GM19372 (cell line): ENCODE data around the gene SLC13A4.
A peak's percentile ranks its signal among the peaks of the same experiment; 100 is the strongest.
"Not testable (repeated sequence)": the region's sequence is repeated elsewhere in the genome, so short reads cannot be mapped to it uniquely, and the experiment has no call there.

Experiments used
- ATAC-seq: cut with Tn5 transposase; IDR thresholded peaks from one replicate; pipeline ENCODE4 v1.9.1; 2021; ENCODE audit warnings: mild to moderate bottlenecking, low read depth, moderate library complexity; ENCODE audit not compliant: unreplicated experiment

The SLC13A4 gene

DNA sequence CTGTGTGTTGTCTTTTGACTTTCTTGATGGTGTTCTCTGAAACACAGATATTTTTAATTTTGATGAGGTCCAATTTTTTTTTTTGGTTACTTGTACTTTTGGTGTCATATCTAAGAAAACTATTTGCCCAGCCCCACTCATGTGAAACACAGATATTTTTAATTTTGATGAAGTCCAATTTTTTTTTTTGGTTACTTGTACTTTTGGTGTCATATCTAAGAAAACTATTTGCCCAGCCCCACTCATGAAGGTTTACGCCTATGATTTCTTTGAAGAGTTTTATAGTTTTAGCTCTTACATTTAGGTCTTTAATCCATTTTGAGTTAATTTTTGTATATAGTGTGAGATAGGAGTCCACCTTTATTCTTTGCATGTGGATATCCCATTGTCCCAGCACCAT, 60.4 kb downstream of the SLC13A4 start:
- ATAC-seq = not testable (repeated sequence)

DNA sequence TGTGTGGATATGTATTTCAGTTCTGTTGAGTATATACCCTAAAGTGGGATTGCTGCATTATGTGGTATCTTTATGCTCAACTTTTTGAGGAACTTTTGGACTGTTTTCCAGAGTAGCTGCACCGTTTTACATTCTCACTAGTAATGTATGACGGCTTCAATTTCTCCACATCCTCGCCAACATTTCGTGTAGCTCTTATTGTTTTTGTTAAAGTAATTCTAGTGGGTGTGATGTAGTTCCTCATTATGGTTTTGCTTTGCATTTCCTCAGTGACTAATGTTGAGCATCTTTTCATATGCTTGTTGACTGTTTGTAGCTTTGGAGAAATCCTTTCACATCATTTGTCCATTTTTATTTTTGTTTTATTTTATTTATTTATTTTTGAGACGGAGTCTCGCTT, 61.1 kb downstream of the SLC13A4 start:
- no peak for ATAC-seq

DNA sequence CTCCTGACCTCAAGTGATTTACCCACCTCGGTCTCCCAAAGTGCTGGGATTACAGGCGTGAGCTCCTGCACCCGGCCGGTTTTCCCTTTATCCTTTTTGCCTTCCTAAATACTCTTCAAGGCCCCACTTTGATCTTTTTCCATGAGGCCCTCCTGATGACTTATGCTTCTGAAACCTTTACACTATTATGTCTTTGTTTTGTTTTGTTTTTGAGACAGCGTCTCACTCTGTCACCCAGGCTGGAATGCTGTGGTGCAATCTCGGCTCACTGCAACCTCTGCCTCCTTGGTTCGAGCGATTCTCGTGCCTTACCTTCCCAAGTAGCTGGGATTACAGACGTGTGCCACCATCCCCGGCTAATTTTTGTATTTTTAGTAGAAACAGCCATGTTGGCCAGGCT, 61.8 kb downstream of the SLC13A4 start:
- ATAC-seq = no peak

DNA sequence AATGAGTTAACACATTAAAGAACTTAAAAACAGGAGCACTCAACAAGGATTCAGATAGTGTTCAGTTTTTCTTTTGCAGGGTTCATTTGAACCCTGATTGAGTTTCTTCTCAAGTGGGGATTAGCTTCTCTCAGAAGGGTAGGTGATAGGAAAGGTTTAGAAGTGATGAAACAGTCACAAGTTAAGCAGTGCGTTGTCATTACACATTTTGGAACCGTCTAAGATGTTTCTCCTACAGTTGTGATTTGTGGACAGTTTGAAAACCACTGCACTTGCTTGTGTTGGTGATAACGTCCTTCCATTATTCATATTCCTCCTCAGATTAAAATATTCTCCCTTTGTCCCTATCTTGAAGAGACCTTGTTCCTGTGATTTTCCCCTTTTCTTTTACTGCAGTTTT, 62.9 kb downstream of the SLC13A4 start:
- ATAC-seq = no peak

DNA sequence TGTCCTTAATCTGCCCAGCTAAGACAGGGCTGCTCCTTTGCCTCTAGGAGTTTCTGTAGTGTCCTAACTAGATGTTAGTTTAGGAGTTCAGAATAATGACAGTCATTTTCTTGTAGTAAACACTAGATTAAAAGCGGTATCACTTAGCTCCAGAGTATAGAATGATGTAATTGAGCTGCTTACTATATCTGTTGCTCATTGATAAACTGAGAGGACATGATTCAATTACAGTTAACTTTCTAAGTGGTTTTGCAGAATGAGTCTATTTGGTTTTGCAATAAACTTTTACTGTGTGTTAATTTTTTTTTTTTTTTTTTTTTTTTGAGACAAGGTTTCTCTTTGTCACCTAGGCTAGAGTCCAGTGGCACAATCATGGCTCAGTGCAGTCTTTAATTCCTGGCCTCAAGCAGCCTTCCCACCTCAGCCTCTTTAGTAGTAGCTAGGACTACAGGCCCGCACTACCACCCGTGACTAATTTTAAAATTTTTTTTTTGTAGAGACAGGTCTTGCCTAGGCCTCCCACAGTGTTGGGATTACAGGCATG, 63.9 kb downstream of the SLC13A4 start:
- ATAC-seq = no peak

DNA sequence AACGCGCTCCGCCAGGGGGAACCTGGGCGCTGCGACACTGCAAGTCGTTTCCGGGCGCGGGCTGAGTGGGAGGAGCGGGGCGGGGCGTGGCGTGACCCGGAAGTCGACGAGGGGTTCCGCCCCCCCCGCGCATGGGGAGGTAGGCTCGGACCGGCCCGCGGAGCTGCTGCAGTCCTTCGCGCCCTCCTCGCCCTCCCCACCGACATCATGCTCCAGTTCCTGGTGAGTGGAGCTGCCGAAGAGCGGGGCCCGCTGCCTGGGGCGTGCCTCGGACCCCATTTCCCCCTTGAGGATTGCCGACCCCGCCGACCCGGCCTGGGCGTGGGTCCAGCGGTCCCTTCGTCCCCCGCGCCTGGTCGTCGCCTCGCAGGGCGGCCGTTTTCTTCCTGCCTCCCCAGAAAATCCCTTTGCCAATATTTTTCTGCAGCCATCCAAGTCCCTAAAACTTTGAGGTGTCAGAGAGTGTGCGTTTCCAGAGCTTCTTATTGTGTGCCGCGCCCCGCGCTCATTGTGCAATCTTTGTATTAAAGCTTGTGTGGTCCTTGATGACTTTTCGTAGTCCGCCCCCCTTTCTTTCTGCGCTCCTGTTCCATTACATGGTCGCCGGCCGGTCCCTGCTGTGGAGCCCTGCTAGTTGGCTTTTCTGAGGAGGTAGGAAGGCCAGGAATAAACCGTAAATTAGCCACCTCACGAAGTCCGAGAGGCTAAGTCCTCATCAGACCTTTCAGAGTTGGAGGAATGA, 65.4 kb downstream of the SLC13A4 start, which contains the start of gene STMP1:
STMP1 (plus strand) TSS at position 142 of the 742 bp plus-strand sequence.
- peak; percentile 91 for ATAC-seq

DNA sequence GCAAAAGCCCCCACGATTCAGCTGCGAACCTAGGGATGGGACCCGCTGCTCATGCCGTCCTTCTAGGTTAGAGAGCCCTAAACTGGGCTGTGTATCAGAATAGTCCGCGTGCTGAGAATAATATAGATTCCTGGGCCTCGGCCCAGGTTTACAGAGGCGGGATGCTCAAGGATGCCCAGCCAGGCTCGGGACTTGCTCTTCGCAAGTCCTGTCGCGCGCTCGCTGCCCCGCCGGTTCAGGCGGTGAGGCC, 65.9 kb downstream of the SLC13A4 start:
- ATAC-seq = no peak

DNA sequence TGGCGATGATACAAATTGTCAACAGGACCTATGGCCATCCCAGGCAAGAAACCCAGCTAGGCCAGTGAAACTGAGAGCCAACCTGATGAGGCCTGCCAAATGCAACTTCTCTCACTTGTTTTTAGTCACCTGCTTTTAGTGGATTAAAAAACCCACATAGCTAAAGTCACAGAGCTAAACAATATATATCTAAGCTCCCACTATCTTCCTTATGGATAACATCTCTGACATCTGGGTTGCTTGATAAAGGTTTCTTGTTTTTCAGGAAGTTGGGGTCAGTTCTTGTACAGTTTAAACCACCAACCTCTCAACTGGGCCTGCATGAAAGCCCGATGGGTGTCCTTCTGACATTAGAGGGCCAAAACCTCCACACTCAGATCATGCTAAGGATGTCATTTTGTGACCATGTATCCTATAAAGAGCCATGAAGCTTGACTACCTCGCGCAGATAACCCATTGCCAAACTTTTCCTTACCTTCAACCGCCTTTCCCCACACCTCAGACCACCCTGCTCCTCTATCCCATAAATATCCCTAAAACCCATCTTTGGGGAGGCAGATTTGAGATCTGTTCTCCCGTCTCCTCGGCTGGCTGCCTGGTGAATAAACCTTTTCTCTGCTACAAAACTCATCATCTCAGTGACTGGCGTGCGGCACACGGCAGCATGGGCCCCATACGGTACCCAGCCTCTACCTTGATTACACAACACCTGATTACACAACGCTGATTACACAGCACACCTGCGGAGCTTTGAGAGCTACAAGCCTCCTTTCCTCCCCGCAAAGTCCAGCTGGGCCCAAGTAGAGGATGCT, 66.5 kb downstream of the SLC13A4 start:
- ATAC-seq = peak; percentile 2

DNA sequence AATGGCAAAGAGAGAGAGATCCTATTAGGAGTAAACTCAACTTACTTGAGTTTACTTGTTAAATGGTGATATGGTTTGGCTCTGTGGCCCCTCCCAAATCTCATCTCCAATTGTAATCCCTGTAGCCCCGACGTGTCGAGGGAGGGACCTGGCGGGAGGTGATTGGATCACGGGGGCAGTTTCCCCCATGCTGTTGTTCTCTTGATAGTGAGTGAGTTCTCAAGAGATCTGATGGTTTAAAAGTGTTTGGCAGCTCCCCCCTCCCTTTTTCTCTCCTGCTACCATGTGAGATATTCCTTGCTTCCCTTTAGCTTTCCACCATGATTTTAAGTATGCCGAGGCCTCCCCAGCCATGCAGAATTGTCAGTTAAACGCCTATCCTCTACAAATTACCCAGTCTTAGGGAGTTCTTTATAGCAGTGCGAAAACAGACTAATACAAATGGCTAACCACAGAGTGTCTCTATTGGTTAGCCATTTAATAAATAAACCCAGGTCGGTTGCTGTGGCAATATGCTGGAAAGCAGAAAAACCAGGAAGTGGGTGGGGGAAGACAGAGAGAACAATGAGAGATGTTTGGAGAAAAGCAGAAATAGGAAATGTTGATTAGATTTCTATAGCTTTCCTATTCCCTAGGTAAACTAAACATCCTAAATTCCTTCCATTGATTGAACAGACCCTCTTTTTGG, 68.7 kb downstream of the SLC13A4 start:
- no peak for ATAC-seq

DNA sequence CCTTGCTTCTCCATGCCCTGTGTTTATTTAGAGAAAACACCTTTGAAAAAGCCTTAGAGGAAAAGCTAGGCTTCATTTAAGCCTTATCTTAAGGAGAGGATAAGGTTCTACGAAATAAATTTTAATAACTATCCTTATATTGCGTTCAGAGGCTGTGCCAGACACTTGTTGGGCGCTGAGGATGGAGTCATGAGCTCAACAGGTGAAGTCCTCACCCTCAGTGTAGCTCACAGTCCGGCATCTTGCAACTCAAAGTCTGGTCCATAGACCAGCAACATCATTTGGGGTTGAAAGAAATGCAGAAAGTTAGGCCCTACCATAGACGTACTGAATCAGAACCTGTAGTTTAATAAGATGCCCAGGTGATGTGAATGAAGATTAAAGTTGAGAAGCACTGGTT, 69.4 kb downstream of the SLC13A4 start:
- ATAC-seq = no peak

DNA sequence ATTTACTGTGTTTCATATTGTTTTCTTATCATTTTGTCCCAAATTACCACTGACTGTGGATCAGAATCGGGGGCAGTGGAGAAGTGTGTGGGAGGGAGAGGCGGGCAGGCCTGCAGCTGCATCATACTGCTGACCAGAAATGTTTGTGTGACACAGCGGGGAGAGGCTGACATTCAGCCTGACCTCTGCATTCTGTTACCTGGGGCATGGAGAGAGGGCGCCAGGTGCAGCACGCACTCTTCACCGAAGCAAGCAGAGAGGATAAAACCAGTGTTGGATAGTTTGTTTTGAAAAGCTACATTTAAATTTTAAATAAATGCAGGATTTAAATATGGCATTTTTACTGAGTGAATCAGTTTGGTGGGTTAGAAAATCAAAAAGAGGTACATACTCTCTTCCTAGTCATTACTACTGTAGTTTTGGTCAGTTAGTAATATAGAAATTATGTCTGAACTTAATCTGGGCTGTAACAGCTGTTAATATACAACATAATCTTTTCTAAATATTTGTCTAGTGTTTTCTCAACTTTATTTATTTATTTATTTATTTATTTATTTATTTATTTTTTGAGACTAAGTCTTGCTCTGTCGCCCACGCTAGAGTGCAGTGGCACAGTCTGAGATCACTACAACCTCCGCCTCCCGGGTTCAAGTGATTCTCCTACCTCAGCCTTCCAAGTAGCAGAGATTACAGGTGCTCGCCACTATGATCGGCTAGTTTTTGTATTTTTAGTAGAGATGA, 74.5 kb downstream of the SLC13A4 start:
- no peak for ATAC-seq

DNA sequence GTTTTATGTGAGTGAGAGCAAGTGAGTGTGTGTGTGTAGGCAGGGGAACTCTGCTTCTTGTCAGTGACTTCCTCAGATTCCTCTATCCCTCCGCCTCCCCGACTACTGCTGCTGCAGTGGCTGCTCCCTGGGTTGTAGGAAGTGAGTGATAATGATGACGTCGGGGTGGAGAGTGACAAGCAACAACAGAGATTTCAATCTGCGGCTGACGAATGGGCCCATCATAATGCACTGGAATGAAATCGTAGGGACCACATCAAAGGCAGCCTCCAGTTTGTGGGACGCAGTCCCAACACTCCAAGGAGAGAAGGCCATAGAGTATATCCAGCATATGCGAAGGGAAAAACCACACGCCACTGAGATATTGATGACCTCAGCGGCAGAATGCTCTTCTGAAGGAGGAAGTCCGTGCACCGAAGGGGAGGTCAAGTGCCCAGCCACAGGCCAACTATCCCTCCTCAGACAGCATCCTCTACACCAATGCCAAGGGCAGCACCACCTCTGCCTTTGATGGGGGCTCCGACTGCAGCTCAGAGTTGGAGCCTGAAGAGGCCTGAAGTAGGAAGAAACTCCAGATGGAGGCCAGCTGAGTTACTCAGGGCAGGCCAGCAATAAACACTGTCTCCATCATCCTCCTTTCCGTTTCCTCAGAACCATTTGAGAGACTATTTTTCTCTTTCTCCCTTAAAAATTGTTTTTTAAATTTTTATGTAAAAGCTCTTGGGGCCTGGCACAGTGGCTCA, 77.0 kb downstream of the SLC13A4 start:
- ATAC-seq = no peak

DNA sequence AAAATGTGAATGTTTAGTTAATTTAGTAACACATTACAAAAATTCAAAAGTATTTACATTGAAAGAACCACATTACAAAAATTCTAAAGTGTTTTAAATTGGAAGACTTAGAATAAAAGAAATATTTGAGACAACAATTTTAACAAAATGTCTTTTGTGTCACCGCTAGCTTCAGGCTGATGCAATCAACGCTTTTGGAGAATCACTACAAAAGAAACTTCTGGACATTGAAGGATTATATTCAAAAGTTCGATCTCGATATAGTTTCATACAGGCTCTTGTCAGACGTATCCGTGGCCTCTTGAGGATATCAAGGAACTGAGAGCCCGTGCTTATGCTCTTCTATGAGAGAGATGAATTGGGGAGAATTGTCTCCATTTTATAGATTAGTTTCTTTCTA, 79.8 kb downstream of the SLC13A4 start:
- no peak for ATAC-seq

DNA sequence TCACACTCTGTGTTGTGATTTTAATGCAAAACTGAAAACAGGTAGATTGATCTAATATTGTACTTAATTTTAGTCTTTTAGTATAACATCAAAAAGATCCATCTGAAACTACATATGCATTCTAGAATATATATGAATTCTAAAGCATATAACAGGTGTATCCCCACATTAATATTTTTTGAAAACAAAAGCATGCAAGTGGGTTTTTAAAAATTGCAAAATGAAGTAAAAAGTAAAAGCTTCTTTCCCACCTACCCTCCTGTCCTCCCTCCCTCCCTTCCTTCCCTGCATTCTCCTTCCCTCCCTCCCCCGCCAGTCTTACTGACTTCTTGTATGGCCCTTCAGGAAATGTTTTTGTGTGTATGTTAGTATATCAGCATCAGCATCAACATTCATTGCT, 80.2 kb downstream of the SLC13A4 start:
- ATAC-seq = no peak

DNA sequence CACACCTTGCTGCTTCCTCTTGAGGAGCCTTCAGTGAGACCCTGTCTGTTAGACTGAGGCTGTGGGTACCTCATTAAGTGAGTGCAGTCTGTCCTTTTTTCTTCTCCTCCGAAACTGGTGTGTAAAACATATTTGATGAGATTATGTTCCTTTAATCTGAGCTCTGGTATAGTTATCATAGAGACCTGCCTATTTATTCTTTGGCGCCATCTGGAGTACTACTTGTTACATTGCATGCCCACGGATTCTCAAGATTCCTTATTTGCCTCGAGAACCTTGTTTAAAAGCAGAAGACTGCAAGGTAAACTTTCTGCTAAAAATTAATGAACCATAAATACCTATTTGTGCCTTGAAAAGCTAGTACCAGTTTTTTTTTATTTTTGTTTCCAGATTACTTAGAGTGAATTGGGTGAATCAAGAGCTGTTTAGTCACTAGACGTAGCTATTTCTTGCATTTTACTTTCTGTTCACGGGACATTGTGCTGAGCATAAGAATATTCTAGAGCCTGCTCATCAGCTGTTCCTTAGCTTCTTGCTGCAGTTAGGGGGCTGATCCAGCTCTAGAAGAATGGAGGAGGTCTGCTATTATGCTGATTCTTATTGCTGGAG, 82.6 kb downstream of the SLC13A4 start:
- ATAC-seq = no peak

DNA sequence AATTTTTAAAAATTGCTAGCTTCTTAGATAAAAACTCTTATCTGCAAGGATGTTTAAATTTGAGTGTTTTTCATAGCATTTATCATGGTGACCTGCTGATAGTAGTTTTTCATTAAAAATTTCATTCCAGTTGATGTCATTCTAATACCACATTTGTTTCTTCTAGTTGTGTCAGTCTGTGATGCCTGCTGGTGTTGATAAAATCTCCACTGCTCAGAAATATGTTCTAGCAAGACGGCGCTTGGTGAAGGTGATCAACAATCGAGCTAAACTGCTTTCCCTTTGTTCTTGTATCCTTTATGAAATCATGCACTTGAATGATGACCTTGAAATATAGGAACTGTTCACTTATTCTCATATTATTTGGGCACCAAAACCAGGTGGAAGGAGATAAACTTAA, 83.3 kb downstream of the SLC13A4 start:
- no peak for ATAC-seq

DNA sequence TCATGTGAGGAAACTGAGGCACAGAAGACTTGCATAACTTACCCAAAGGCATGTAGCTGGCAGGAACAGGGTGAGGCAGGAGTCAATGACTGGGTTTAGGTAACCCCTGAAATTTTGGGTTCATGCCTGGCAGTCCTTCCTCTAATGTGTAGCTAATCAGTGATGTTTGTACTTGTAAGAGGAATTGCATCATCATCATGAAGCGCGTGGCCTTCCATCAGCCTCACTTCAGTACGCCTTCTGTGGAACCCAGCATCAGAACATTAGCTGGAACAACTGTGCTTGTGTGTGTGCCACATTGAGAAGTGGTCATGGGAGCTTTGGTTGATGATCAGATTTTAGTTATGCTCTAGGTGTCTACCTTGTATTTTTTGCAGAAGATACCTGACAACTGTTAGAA, 83.8 kb downstream of the SLC13A4 start:
- no peak for ATAC-seq

DNA sequence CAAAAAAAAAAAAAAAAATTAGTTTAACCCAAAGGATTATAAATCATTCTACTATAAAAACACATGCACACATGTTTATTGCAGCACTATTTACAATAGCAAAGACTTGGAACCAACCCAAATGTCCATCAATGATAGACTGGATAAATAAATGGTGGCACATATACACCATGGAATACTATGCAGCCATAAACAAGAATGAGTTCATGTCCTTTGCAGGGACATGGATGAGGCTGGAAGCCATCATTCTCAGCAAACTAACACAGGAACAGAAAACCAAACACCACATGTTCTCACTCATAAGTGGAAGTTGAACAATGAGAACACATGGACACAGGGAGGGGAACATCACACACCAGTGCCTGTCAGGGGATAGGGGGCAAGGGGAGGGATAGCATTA, 88.3 kb downstream of the SLC13A4 start:
- not testable (repeated sequence) for ATAC-seq

DNA sequence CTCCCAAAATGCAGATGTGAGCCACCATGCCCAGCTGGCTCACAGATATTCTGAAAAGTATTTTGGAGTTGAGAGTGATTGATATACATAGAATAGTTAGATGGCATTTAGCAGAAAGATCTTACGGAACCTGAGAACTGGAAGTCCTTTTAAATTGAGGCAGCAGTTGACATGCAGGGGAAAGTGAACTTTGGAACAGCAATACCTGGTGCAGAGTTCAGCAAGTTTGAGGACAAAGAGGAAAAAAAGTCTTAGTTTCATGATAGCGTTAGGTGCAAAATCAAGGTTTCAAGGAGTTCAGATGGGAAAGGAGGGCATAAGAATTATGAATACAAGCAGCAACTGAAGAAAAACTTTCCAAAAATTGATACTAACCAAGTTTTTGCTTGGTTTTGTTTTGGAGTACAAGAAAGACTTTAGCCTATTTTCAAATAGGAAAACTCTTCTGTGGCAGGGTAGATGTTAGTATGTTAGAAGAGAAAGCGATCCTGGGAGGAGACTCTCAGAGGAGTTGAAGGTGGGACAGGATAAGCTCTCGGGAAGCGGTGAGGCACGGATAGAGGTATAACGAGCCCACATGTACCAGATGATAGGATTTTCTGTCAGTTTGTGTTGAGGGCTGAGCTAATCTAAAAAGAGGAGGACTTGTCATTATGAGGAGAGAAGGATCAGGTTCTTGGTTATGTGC, 93.7 kb downstream of the SLC13A4 start:
- no peak for ATAC-seq
